ENCODE measurements around the gene KRT13.

Gene KRT13

DNA sequence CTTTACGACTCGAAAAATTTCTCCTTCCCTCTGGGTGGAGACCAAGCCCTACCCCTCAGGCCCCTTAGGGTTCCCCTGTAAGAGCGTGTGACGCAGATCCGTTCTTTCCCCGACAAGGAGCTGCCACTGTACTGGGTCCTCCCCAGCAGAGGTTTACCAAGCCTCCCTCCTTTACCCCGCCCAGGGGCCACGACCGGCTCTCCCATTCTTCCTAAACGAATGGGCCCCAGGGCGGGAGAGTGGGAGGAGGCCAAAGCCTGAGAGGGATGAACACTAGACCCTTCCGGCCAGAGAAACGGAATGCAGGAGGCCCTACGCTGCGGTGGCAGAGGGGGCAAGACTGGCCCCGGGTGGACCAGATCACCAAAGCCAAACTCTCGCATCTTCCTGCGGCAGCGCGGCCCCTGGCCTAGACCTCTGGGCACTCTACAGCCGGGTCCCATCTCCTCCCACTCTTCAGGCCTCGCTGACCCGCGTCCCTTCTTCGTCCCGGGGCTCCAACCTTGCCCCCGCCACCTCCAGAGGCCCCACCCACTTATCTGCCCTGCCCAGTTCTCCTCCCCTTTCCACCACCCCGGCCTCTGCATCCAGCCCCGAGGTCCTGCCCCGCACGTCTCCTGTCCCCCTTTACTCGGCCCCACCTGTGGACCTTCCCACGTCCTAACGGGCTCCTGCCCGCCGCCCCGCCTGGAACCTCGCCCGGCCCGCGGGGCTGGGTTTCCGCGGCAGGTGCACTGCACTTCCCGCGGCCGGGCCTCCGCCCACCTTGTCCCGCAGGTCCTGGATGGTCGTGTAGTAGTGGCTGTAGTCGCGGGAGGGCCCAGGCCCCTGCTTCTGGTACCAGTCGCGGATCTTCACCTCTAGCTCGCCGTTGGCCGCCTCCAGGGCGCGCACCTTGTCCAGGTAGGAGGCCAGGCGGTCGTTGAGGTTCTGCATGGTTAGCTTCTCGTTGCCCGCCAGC is 21.9 kb upstream of the KRT13 start:
- DNase-seq (ENCODE audit: low read depth in 1 of 2, low spot score in 1 of 2) = no peak
- Histone ChIP-seq H3K27ac (replicated peaks) (no peak overlapping the region), H3K4me3 (replicated peaks; ENCODE audit: insufficient read depth, low read length) (no peak overlapping the region), H3K27me3 (ENCODE audit: insufficient read depth, poor library complexity, severe bottlenecking) (peaks cover 32% of the 10 kb centered on the region)
- TF ChIP-seq SPI1 (IDR thresholded peaks at IDR 0.05; ENCODE audit: borderline replicate concordance, low read depth) (no peak), GABPA (IDR thresholded peaks at IDR 0.05; ENCODE audit: low read depth) (no peak), POLR2AphosphoS5 (IDR thresholded peaks at IDR 0.05; ENCODE audit: low read depth) (no peak)
- TF ChIP-seq, protein P1, sequence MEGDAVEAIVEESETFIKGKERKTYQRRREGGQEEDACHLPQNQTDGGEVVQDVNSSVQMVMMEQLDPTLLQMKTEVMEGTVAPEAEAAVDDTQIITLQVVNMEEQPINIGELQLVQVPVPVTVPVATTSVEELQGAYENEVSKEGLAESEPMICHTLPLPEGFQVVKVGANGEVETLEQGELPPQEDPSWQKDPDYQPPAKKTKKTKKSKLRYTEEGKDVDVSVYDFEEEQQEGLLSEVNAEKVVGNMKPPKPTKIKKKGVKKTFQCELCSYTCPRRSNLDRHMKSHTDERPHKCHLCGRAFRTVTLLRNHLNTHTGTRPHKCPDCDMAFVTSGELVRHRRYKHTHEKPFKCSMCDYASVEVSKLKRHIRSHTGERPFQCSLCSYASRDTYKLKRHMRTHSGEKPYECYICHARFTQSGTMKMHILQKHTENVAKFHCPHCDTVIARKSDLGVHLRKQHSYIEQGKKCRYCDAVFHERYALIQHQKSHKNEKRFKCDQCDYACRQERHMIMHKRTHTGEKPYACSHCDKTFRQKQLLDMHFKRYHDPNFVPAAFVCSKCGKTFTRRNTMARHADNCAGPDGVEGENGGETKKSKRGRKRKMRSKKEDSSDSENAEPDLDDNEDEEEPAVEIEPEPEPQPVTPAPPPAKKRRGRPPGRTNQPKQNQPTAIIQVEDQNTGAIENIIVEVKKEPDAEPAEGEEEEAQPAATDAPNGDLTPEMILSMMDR (IDR thresholded peaks at IDR 0.05; ENCODE audit: insufficient read depth, low read length) = no peak
- TF ChIP-seq, protein P2, sequence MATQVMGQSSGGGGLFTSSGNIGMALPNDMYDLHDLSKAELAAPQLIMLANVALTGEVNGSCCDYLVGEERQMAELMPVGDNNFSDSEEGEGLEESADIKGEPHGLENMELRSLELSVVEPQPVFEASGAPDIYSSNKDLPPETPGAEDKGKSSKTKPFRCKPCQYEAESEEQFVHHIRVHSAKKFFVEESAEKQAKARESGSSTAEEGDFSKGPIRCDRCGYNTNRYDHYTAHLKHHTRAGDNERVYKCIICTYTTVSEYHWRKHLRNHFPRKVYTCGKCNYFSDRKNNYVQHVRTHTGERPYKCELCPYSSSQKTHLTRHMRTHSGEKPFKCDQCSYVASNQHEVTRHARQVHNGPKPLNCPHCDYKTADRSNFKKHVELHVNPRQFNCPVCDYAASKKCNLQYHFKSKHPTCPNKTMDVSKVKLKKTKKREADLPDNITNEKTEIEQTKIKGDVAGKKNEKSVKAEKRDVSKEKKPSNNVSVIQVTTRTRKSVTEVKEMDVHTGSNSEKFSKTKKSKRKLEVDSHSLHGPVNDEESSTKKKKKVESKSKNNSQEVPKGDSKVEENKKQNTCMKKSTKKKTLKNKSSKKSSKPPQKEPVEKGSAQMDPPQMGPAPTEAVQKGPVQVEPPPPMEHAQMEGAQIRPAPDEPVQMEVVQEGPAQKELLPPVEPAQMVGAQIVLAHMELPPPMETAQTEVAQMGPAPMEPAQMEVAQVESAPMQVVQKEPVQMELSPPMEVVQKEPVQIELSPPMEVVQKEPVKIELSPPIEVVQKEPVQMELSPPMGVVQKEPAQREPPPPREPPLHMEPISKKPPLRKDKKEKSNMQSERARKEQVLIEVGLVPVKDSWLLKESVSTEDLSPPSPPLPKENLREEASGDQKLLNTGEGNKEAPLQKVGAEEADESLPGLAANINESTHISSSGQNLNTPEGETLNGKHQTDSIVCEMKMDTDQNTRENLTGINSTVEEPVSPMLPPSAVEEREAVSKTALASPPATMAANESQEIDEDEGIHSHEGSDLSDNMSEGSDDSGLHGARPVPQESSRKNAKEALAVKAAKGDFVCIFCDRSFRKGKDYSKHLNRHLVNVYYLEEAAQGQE (IDR thresholded peaks at IDR 0.05; ENCODE audit: insufficient replicate concordance, low read depth) = no peak

DNA sequence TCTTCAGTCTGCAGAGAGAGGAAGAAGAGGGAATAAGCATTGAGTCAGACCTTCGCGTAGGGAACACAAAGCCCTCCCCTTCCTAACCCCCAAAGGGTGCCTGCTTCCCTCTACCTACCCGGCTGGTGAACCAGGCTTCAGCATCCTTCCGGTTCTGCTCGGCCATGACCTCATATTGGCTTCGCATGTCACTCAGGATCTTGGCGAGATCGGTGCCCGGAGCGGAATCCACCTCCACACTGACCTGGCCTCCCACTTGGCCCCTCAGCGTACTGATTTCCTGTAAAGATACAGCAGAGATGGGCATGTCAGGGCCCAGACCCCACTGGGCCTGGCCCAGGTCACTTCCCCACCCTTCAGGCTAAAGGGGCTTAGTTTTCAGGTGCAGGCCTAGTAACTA is 18.8 kb upstream of the KRT13 start:
- no peak for TF ChIP-seq SPI1 (IDR thresholded peaks at IDR 0.05; ENCODE audit: borderline replicate concordance, low read depth)
- no peak for TF ChIP-seq GABPA (IDR thresholded peaks at IDR 0.05; ENCODE audit: low read depth)
- TF ChIP-seq, protein P1 (IDR thresholded peaks at IDR 0.05; ENCODE audit: insufficient read depth, low read length) = no peak
- TF ChIP-seq, protein P2 (IDR thresholded peaks at IDR 0.05; ENCODE audit: insufficient replicate concordance, low read depth) = no peak
- TF ChIP-seq POLR2AphosphoS5 (IDR thresholded peaks at IDR 0.05; ENCODE audit: low read depth) = no peak
- H3K4me3 ChIP-seq (replicated peaks; ENCODE audit: insufficient read depth, low read length) = no peak overlapping the region
- peaks cover 25% of the 10 kb centered on the region for H3K27me3 ChIP-seq (ENCODE audit: insufficient read depth, poor library complexity, severe bottlenecking)
- no peak for DNase-seq (ENCODE audit: low read depth in 1 of 2, low spot score in 1 of 2)
- no peak overlapping the region for H3K27ac ChIP-seq (replicated peaks)

DNA sequence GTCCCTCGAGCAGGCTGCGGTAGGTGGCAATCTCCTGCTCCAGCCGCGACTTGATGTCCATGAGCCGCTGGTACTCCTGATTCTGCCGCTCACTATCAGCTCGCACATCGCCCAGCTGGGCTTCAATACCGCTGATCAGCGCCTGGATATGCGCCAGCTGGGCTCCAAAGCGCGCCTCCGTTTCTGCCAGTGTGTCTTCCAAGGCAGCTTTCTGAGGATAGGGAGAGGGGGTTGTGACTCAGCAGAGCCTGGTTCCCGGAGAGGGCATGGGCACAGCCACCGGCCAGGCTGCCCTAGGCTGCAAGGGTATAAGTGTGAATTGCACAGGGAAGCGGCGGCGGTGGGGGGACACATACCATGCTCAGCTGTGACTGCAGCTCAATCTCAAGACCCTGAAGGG is 18.4 kb upstream of the KRT13 start:
- Histone ChIP-seq H3K4me3 (replicated peaks; ENCODE audit: insufficient read depth, low read length) (no peak overlapping the region), H3K27ac (replicated peaks) (no peak overlapping the region), H3K27me3 (ENCODE audit: insufficient read depth, poor library complexity, severe bottlenecking) (peaks cover 21% of the 10 kb centered on the region)
- TF ChIP-seq, protein P1 (IDR thresholded peaks at IDR 0.05; ENCODE audit: insufficient read depth, low read length) = no peak
- TF ChIP-seq GABPA (IDR thresholded peaks at IDR 0.05; ENCODE audit: low read depth) = no peak
- DNase-seq (ENCODE audit: low read depth in 1 of 2, low spot score in 1 of 2) = no peak
